GM12892 (cell line): ENCODE results near the gene SLAMF7.

Source experiments
- POLR2AphosphoS5 ChIP-seq: IDR thresholded peaks from 2 replicates; pipeline ENCODE4 v1.6.1; 2011; ENCODE audit warnings: low read depth, low read length, control low read depth
- TAF1 ChIP-seq: IDR thresholded peaks from 2 replicates; pipeline ENCODE4 v1.6.1; 2011; ENCODE audit warnings: low read depth, mild to moderate bottlenecking, control low read depth, low read length, borderline replicate concordance

- TF ChIP-seq TAF1 = no peak
- no peak for TF ChIP-seq POLR2AphosphoS5
These were observed 60.6 kb downstream of the SLAMF7 start for GRCh38 chr1:160799641-160800040.
